Suppressor macrophage treated with lipopolysaccharide for 4 hours (primary cell): ENCODE measurements around the gene DUT.
A peak's percentile ranks its signal among the peaks of the same experiment; 100 is the strongest.
"Not testable (repeated sequence)": the region's sequence is repeated elsewhere in the genome, so short reads cannot be mapped to it uniquely, and the experiment has no call there.

Experiments
- DNase-seq: peaks from one replicate; pipeline ENCODE4 v3.0.0-alpha.2; 2020

DUT gene

GRCh38 chr15:48330855-48331795 lies at the start of gene DUT:
Gene DUT (plus strand): TSS chr15:48331429. CDS start chr15:48331516, 87 bp downstream.
- peak; percentile 88 for DNase-seq

DNA sequence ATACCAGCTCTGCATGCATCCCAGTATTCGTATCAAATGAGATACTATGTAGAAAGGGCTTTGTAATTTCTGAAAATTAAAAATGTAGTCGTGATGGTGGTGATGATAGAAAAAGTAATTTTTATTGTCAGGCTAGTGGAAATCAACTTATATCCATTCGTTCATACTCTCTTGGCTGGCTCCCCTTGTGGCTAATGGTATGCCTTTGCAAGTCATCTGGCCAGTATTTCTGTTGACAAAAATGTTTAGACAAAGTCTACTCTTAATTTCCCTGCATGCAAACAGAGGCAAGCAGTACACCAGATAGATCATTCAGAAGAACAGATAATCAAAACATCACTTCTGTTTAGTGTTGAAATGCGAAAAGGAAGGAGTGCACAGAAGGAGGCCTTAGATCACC lies 49.6 kb upstream of the DUT start:
- no peak for DNase-seq

GRCh38 chr15:48282216-48282615 lies 49.0 kb upstream of the DUT start:
- no peak for DNase-seq

GRCh38 chr15:48283396-48284145 lies 47.7 kb upstream of the DUT start:
- DNase-seq = no peak

GRCh38 chr15:48285329-48286214 lies 45.7 kb upstream of the DUT start:
- peak; percentile 79 for DNase-seq

DNA sequence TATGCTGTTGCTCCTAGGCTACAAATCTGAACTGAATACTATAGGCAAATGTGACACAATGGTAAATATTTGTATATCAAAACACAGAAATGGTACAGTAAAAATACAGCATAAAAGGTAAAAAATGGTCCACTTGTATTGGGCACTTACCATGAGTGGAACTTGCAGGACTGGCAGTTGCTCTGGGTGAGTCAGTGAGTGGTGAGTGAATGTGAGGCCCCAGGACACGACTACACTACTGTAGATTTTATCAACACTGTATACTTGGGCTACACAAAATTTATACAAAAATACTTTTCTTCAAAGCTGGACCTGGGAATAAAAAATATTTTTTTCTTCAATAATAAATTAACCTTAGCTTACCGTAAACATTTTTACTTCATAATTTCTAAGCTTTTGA lies 41.6 kb upstream of the DUT start:
- no peak for DNase-seq

- no peak for DNase-seq
These were observed 38.8 kb upstream of the DUT start for GRCh38 chr15:48292458-48292857.

DNA sequence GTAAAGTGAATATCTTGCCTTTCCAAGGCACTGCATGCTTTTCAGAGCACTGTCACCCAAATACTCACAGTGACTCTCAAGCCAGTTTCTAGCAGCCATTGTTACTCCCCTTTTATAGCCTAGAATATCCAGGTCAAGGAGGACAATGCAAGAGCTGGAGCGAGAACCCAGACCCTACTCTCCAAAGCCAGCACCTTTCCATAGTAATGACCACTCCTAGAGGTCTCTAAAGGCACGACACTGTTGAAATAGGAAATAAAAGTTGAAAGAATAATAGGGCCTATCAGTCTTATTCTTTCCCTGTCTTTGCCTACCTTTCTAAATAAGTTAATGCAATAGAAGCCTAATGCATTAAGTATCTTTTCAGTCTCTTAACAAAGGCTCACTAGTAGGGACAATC lies 33.6 kb upstream of the DUT start:
- DNase-seq = no peak

GRCh38 chr15:48298914-48299313 lies 32.3 kb upstream of the DUT start:
- DNase-seq = no peak

DNA sequence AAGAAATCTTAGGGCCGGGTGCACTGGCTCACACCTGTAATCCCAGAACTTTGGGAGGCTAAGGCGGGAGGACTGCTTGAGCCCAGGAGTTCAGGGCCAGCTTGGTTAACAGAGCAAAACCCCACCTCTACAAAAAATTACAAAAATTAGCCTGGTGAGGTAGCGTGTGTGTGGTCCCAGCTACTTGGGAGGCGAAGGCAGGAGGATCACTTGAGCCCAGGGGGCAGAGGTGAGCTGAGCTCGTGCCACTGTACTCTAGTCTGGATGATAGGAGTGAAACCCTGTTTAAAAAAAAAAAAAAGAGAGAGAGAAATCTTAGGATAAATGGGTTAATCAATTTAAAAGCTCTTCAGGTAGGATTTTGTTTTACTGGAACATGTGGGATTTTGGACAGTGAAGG lies 31.2 kb upstream of the DUT start:
- no peak for DNase-seq

GRCh38 chr15:48304398-48304797 lies 26.8 kb upstream of the DUT start:
- DNase-seq = no peak

DNA sequence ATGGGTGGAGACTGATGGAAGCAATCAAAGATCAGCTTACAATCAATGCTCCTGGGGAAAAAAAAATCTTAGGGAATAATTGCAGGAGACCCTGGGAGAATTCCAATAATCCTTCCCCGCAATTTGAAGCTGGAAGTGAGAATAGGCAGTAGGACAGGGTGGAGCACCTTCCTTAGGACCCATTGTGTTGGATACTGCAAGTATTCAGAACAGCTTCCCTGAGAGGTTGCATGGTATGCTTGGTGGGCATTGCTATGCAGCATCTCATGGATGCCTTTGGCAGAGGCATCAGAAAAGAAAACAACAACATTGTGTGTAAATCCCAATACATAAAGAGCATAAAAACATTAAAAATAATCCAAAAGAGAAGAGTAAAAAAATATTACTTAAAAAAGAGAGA lies 24.6 kb upstream of the DUT start:
- DNase-seq = no peak

DNA sequence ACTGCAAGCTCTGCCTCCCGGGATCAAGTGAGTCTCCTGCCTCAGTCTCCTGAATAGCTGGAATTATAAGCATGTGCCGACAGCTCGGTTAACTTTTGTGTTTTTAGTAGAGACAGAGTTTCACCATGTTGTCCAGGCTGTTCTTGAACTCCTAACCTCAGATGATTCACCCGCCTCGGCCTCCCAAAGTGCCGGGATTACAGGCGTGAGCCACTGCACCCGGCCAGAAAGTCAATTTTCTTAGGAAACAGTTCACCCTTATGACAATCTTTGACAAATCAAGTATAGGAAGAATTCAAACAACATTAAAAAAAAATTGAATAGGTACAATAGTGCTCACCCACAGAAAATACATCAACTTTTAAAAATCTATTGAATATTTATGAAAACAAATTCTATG lies 23.6 kb upstream of the DUT start:
- no peak for DNase-seq

DNA sequence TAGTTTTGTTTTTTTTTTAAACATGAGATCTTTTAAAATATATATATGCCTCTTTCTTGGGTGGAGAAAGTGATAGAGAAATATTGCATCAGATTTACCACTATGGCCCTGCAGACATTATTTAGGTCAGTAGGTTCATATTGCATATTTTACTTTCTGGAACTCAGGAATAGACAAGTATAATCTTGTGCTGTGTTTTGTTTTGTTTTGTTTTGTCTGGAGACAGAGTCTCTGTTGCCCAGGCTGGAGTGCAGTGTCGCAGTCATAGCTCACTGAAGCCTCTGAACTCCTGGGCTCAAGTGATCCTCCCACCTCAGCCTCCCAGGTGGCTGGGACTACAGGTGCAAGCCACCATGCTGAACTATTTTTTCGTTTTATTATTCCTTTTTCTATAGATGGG lies 21.5 kb upstream of the DUT start:
- DNase-seq = no peak

DNA sequence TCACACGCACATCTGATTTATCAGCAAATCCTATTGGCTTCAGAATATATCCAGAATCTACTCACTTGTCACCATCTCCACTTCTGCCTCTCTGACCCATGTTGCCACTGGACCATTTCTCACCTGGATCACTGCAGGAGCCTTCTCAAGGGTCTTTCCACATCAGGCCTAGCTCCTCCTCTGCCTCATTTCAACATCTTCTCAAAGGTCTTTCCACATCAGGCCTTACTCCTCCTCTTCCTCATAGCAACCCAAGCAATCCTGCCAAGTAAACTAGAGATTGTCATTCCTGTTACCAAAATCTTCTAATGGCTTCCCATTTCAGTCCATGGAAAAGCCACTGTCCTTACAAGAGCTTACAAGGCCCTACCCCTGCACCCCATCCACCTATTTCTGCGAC lies 18.0 kb upstream of the DUT start:
- DNase-seq = no peak

- DNase-seq = no peak
These were observed 16.2 kb upstream of the DUT start for GRCh38 chr15:48315041-48315440.

DNA sequence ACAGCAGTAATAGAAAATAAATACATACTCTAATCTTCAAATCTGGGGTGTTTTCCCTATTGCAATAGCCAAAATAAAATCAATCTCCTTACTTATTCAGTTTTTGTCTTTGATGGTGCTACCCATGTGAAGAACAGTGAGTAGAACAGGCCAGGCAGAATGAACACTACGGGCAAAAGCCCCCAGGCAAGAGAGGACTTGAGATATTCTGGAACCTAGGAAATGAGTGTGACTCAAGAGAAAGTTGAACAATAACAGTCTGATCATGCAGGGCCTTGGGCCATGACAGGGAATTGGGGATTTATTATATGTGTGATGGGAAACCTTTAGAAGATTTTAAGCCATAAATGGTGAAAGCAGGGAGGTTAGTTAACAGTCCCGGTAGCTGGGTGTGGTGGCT lies 14.0 kb upstream of the DUT start:
- DNase-seq = no peak

- DNase-seq = no peak
These were observed 13.1 kb upstream of the DUT start for GRCh38 chr15:48318131-48318530.

- no peak for DNase-seq
These were observed 7.9 kb upstream of the DUT start for GRCh38 chr15:48323294-48323693.

GRCh38 chr15:48324949-48325348 lies 6.3 kb upstream of the DUT start:
- no peak for DNase-seq

- DNase-seq = no peak
These were observed 5.8 kb upstream of the DUT start for GRCh38 chr15:48325400-48325799.

GRCh38 chr15:48326180-48326579 lies 5.0 kb upstream of the DUT start:
- not testable (repeated sequence) for DNase-seq

- DNase-seq = no peak
These were observed 984 bp upstream of the DUT start for GRCh38 chr15:48330105-48330785.
